GM23248 (cell line): ENCODE data around the gene INTS7. TPM values are rescaled to one million over a fixed set of nuclear protein-coding genes. Genes with fewer than 3 reads are reported as not detected.
"Not testable (repeated sequence)": the region's sequence is repeated elsewhere in the genome, so short reads cannot be mapped to it uniquely, and the experiment has no call there.

ENCODE experiments used
- DNase-seq: peaks from one replicate; pipeline ENCODE4 v3.0.0-alpha.2; 2015
- H2AFZ ChIP-seq: fragments of 200-600 bp; sonication (generic); 2 replicates; pipeline ENCODE4 v1.6.1; 2016; ENCODE audit warnings: antibody characterized with exemption
- H3F3A ChIP-seq: fragments of 200-600 bp; sonication (generic); 2 replicates; pipeline ENCODE4 v1.6.1; 2016; ENCODE audit warnings: mild to moderate bottlenecking, antibody characterized with exemption, mixed run types; ENCODE audit not compliant: insufficient read depth
- H3K27ac ChIP-seq: fragments of 200-600 bp; sonication (generic); 2 replicates; pipeline ENCODE4 v1.5.1; 2016; ENCODE audit warnings: mild to moderate bottlenecking
- H3K27me3 ChIP-seq: fragments of 200-600 bp; sonication (generic); replicated peaks from 2 replicates; pipeline ENCODE4 v1.6.1; 2016; ENCODE audit warnings: mild to moderate bottlenecking; ENCODE audit not compliant: insufficient read depth
- H3K36me3 ChIP-seq: fragments of 200-600 bp; sonication (generic); 2 replicates; pipeline ENCODE4 v1.6.1; 2016; ENCODE audit warnings: low read depth, mild to moderate bottlenecking
- H3K4me1 ChIP-seq: fragments of 200-600 bp; sonication (generic); 2 replicates; pipeline ENCODE4 v1.6.1; 2016; ENCODE audit warnings: mild to moderate bottlenecking; ENCODE audit not compliant: insufficient read depth
- H3K4me2 ChIP-seq: fragments of 200-600 bp; sonication (generic); one replicate; pipeline ENCODE4 v1.6.1; 2016; ENCODE audit warnings: mild to moderate bottlenecking; ENCODE audit not compliant: unreplicated experiment
- H3K4me3 ChIP-seq: fragments of 200-600 bp; sonication (generic); 2 replicates; pipeline ENCODE4 v1.5.1; 2016; ENCODE audit warnings: mild to moderate bottlenecking
- H3K79me2 ChIP-seq: fragments of 200-600 bp; sonication (generic); 2 replicates; pipeline ENCODE4 v1.6.1; 2016; ENCODE audit warnings: mild to moderate bottlenecking; ENCODE audit not compliant: insufficient read depth
- H3K9ac ChIP-seq: fragments of 200-600 bp; sonication (generic); 2 replicates; pipeline ENCODE4 v1.6.1; 2016; ENCODE audit warnings: mild to moderate bottlenecking
- H3K9me2 ChIP-seq: fragments of 200-600 bp; sonication (generic); 2 replicates; pipeline ENCODE4 v1.6.1; 2016; ENCODE audit warnings: mixed run types, mild to moderate bottlenecking, moderate library complexity; ENCODE audit not compliant: insufficient read depth
- H3K9me3 ChIP-seq: fragments of 200-600 bp; sonication (generic); one replicate; pipeline ENCODE4 v1.6.1; 2017; ENCODE audit warnings: low read depth
- H4K20me1 ChIP-seq: fragments of 200-600 bp; sonication (generic); 2 replicates; pipeline ENCODE4 v1.6.0; 2016; ENCODE audit not compliant: insufficient read depth
- EZH2 ChIP-seq: fragments of 200-600 bp; sonication (generic); IDR thresholded peaks from 2 replicates; pipeline ENCODE4 v1.6.1; 2018; ENCODE audit warnings: antibody characterized with exemption, mild to moderate bottlenecking; ENCODE audit not compliant: insufficient read depth, poor library complexity, severe bottlenecking
- EZH2phosphoT487 ChIP-seq: fragments of 200-600 bp; sonication (generic); IDR thresholded peaks from 2 replicates; pipeline ENCODE4 v1.6.1; 2018; ENCODE audit warnings: antibody characterized with exemption, moderate library complexity, mild to moderate bottlenecking, low read depth; ENCODE audit not compliant: insufficient read depth
- WGBS, 2 experiments: methylation state at CpG; one replicate each; pipeline ENCODE4 v1.1.6; 2015 to 2017; ENCODE audit warnings: low lambda C conversion rate in 2 of 2, low coverage in 1 of 2; ENCODE audit errors: missing lambda C conversion rate in 2 of 2; 5-methylcytosine and 5-hydroxymethylcytosine counted together
- in situ Hi-C: fragments of 300-500 bp; cut with MboI; formaldehyde crosslinking; loops from 2 replicates; pipeline ENCODE4 v1.15.0; 2020
- polyA plus RNA-seq: library from polyadenylated mRNA; unstranded; fragments of >200 nt; fragmentation: Nextera tagmentation; extraction: Ambion mirVana; gene quantifications from 2 replicates; pipeline ENCODE4 v1.2.1, GENCODE V29; 2016
- total RNA-seq: library from RNA; depleted of rRNA; stranded (reverse); fragments of >200 nt; shearing (Covaris generic); gene quantifications from 2 replicates; pipeline ENCODE4 v1.2.3, GENCODE V29; 2014

Gene INTS7
- total and polyA plus RNA-seq, 2 experiments from 2014 or later, result 9.8 to 12.1 TPM

GRCh38 chr1:211959221-211959620 is 76.1 kb downstream of the INTS7 start:
- Histone ChIP-seq H3K36me3 (0 out of 2 replicates have a peak, but pooled peaks cover 4% of the 10 kb centered on the region), H3F3A (no peaks in the 10 kb centered on the region), H4K20me1 (no peaks in the 10 kb centered on the region), H3K4me1 (no peaks in the 10 kb centered on the region), H3K9me2 (no peaks in the 10 kb centered on the region), H3K27me3 (no peaks in the 10 kb centered on the region), H3K9ac (no peak overlapping the region), H3K9me3 (no peaks in the 10 kb centered on the region), H3K27ac (no peak overlapping the region), H3K4me3 (no peak overlapping the region), H3K4me2 (no peak overlapping the region), H2AFZ (no peak overlapping the region), H3K79me2 (0 out of 2 replicates have a peak, but pooled peaks cover 4% of the 10 kb centered on the region)
- 88 to 94% methylated on average over 7 to 8 of the region's 8 CpGs for WGBS, 2 experiments
- no peak for DNase-seq
- in situ Hi-C loops, result no loop called here
- TF ChIP-seq EZH2, result no peak
- no peak for TF ChIP-seq EZH2phosphoT487

- H2AFZ ChIP-seq, H3K27me3 ChIP-seq, H3K27ac ChIP-seq, H3K4me1 ChIP-seq, H3K4me2 ChIP-seq, H3F3A ChIP-seq, H4K20me1 ChIP-seq, H3K9me3 ChIP-seq, H3K79me2 ChIP-seq, DNase-seq, in situ Hi-C loops, H3K4me3 ChIP-seq, H3K36me3 ChIP-seq, H3K9me2 ChIP-seq, H3K9ac ChIP-seq: not testable (repeated sequence)
- WGBS, 2 experiments, result 71 to 90% methylated on average over 2 of the region's 2 CpGs
Measured at GRCh38 chr1:211954028-211954427, 81.3 kb downstream of the INTS7 start.

GRCh38 chr1:211953543-211953942 is 81.8 kb downstream of the INTS7 start:
- H3K27ac ChIP-seq, DNase-seq, in situ Hi-C loops: not testable (repeated sequence)

GRCh38 chr1:211952299-211952698 is 83.1 kb downstream of the INTS7 start:
- Histone ChIP-seq H3K4me3 (no peak overlapping the region), H3K27ac (no peak overlapping the region), H3K9ac (no peak overlapping the region), H3K9me3 (no peaks in the 10 kb centered on the region), H3K4me1 (peaks cover 8% of the 10 kb centered on the region), H2AFZ (no peak overlapping the region), H3K36me3 (0 out of 2 replicates have a peak, but pooled peaks cover 4% of the 10 kb centered on the region), H4K20me1 (no peaks in the 10 kb centered on the region), H3K9me2 (no peaks in the 10 kb centered on the region), H3K27me3 (no peaks in the 10 kb centered on the region), H3K79me2 (no peaks in the 10 kb centered on the region), H3K4me2 (no peak overlapping the region), H3F3A (peaks cover 5% of the 10 kb centered on the region; the same call in 1 of the 2 replicates)
- in situ Hi-C loops, result no loop called here
- TF ChIP-seq EZH2phosphoT487, result no peak
- no peak for TF ChIP-seq EZH2
- no peak for DNase-seq
- WGBS, 2 experiments, result 97 to 100% methylated on average over 2 of the region's 2 CpGs

More at GRCh38 chr1:211953543-211953942, 81.8 kb downstream of the INTS7 start:
- H3K4me3 ChIP-seq, H3K9me2 ChIP-seq, H3K9ac ChIP-seq, H3K4me2 ChIP-seq, H3K4me1 ChIP-seq, H3F3A ChIP-seq, H3K9me3 ChIP-seq, H3K79me2 ChIP-seq, H4K20me1 ChIP-seq, H3K27me3 ChIP-seq, H2AFZ ChIP-seq, H3K36me3 ChIP-seq: not testable (repeated sequence)
- 90 to 95% methylated on average over 1 to 3 of the region's 4 CpGs for WGBS, 2 experiments

- Histone ChIP-seq H3K4me3 (no peak overlapping the region), H3K4me1 (peaks cover 8% of the 10 kb centered on the region), H3K9me2 (no peaks in the 10 kb centered on the region), H3F3A (peaks cover 5% of the 10 kb centered on the region; the same call in 1 of the 2 replicates), H3K27me3 (no peaks in the 10 kb centered on the region), H2AFZ (no peak overlapping the region), H3K9me3 (no peaks in the 10 kb centered on the region), H3K79me2 (no peaks in the 10 kb centered on the region), H3K9ac (no peak overlapping the region), H4K20me1 (no peaks in the 10 kb centered on the region), H3K4me2 (no peak overlapping the region), H3K27ac (no peak overlapping the region), H3K36me3 (0 out of 2 replicates have a peak, but pooled peaks cover under 1% of the 10 kb centered on the region)
- DNase-seq, result peak; percentile 59
- in situ Hi-C loops, result no loop called here
- TF ChIP-seq EZH2 (no peak), EZH2phosphoT487 (no peak)
Measured at GRCh38 chr1:211951856-211952255, 83.5 kb downstream of the INTS7 start.
